CD4-positive, alpha-beta memory T cell (primary cell): ENCODE results near the gene GTPBP3. TPM values are rescaled to one million over a fixed set of nuclear protein-coding genes. Genes with fewer than 3 reads are reported as not detected.

Source experiments
- CTCF ChIA-PET: fragments of 350-600 bp; sonication (Branson Sonifier 250); formaldehyde crosslinking; loops from one replicate; lab custom pipeline; 2021; ENCODE audit warnings: inconsistent platforms; ENCODE audit not compliant: partially characterized antibody; lab: Charles Lee
- POLR2A ChIA-PET: fragments of 350-600 bp; sonication (Branson Sonifier 250); formaldehyde crosslinking; loops from one replicate; lab custom pipeline; 2021; ENCODE audit not compliant: partially characterized antibody; lab: Charles Lee
- DNase-seq, 5 donors: peaks; one replicate each; pipeline versions ENCODE4 v3.0.0 to v3.0.0-alpha.2; 2020 to 2022; ENCODE audit warnings: mixed read lengths in 1 of 5
- H3K27ac ChIP-seq: one replicate; pipeline ENCODE4 v1.7.0; 2013; ENCODE audit warnings: low read depth, low read length
- H3K27me3 ChIP-seq: 2 replicates; pipeline ENCODE4 v1.7.0; 2013; ENCODE audit warnings: mild to moderate bottlenecking, low read length, moderate library complexity; ENCODE audit not compliant: insufficient read depth
- H3K36me3 ChIP-seq: 2 replicates; pipeline ENCODE4 v1.7.0; 2013; ENCODE audit warnings: mild to moderate bottlenecking, low read length, moderate library complexity; ENCODE audit not compliant: insufficient read depth
- H3K4me1 ChIP-seq: 2 replicates; pipeline ENCODE4 v1.7.0; 2013; ENCODE audit warnings: mild to moderate bottlenecking, low read length, moderate library complexity; ENCODE audit not compliant: insufficient read depth
- H3K4me3 ChIP-seq, 2 donors: one replicate each; pipeline ENCODE4 v1.7.0; 2013; ENCODE audit warnings: low read length in 2 of 2, mild to moderate bottlenecking in 1 of 2
- H3K9me3 ChIP-seq, 2 donors: one replicate each; pipeline ENCODE4 v1.7.0; 2013; ENCODE audit warnings: low read length in 2 of 2, control low read depth in 1 of 2; ENCODE audit not compliant: control insufficient read depth in 1 of 2
- H3K27ac Mint-ChIP-seq, 7 donors: one replicate each; pipeline ENCODE4 v1.8.0; 2020 to 2021; ENCODE audit warnings: mixed read lengths in 7 of 7, mild to moderate bottlenecking in 6 of 7, inconsistent platforms in 3 of 7, moderate library complexity in 3 of 7
- H3K27me3 Mint-ChIP-seq, 2 donors: one replicate each; pipeline ENCODE4 v1.8.0; 2020 to 2021; ENCODE audit warnings: mixed read lengths in 2 of 2
- H3K36me3 Mint-ChIP-seq, 2 donors: one replicate each; pipeline ENCODE4 v1.8.0; 2020 to 2021; ENCODE audit warnings: mixed read lengths in 2 of 2, inconsistent platforms in 1 of 2, mild to moderate bottlenecking in 1 of 2
- H3K4me1 Mint-ChIP-seq, 4 donors: one replicate each; pipeline ENCODE4 v1.8.0; 2020 to 2021; ENCODE audit warnings: mixed read lengths in 4 of 4, mild to moderate bottlenecking in 1 of 4
- H3K4me3 Mint-ChIP-seq, 8 donors: one replicate each; pipeline ENCODE4 v1.8.0; 2020 to 2021; ENCODE audit warnings: mixed read lengths in 8 of 8, mild to moderate bottlenecking in 7 of 8, moderate library complexity in 6 of 8, inconsistent platforms in 3 of 8
- H3K9me3 Mint-ChIP-seq, 8 donors: one replicate each; pipeline ENCODE4 v1.8.0; 2020 to 2021; ENCODE audit warnings: mixed read lengths in 8 of 8, mild to moderate bottlenecking in 5 of 8, inconsistent platforms in 3 of 8, moderate library complexity in 1 of 8
- intact Hi-C: fragments of 100-400 bp; cut with micrococcal nuclease; formaldehyde crosslinking; loops from one replicate; pipeline ENCODE4 v1.15.1; 2023
- polyA plus RNA-seq, 2 donors: library from polyadenylated mRNA; unstranded; fragments of 300-500 nt; fragmentation: Illumina TruSeq; gene quantifications; one replicate each; pipeline ENCODE4 v1.2.3, GENCODE V29; 2021
- total RNA-seq, 2 experiments: library from RNA; stranded (reverse); gene quantifications; one replicate each; pipeline ENCODE4 v1.2.3, GENCODE V29; 2021

Gene GTPBP3
- total and polyA plus RNA-seq, 4 experiments from 2014 or later: 6.4 to 58.4 (median 33.2) TPM

- intact Hi-C loops: loop anchor here (5.0 kb wide), 1 partner anchor 99 kb away; the partner anchor contains the start of gene BST2
- CTCF ChIA-PET: interaction anchor here (0.9 to 2.0 kb wide), 4 partner anchors 11 to 48 kb away, joined by 3 to 5 read pairs (median 5); no protein-coding TSS in a partner anchor
- peaks cover 62% of the 10 kb centered on the region for H3K4me1 ChIP-seq
Observed at GRCh38 chr19:17307876-17308377, 29.4 kb upstream of the GTPBP3 start.

GRCh38 chr19:17309198-17309964 lies 28.0 kb upstream of the GTPBP3 start, which contains the start of gene DDA1:
Gene DDA1 (plus strand): TSS chr19:17309563. CDS start chr19:17309655, 92 bp downstream.
- Mint-ChIP-seq H3K4me1 (peaks cover 26 to 65% (median 45%) of the 10 kb centered on the region in 4 donors), H3K4me3 (peak within 1 kb of the TSS; percentile 95 to 99 (median 97)), H3K27ac (peak within 1 kb of the TSS; percentile 78 to 97 (median 97)), H3K9me3 (no peaks in the 10 kb centered on the region), H3K36me3 (peaks cover 3 to 13% of the 10 kb centered on the region in 2 donors), H3K27me3 (no peaks in the 10 kb centered on the region)
- ChIA-PET POLR2A (interaction anchor here (0.7 to 3.7 kb wide), 18 partner anchors 8 to 234 kb away, joined by 3 to 54 read pairs (median 5); partner anchors contain the start of genes ANO8, BABAM1, HAUS8 and MVB12A), CTCF (interaction anchor here (0.8 to 2.0 kb wide), 10 partner anchors 12 to 157 kb away, joined by 3 to 8 read pairs (median 4); partner anchors contain the start of genes ANO8, BABAM1 and MVB12A)
- Histone ChIP-seq H3K4me1 (peaks cover 51% of the 10 kb centered on the region), H3K27ac (peak within 1 kb of the TSS; percentile 82), H3K36me3 (peaks cover 17% of the 10 kb centered on the region), H3K27me3 (no peaks in the 10 kb centered on the region), H3K9me3 (no peaks in the 10 kb centered on the region), H3K4me3 (peak within 1 kb of the TSS; percentile 81 to 82)
- intact Hi-C loops: loop anchor here (1.0 to 5.0 kb wide), 4 partner anchors 28 to 98 kb away; partner anchors contain the start of genes BABAM1, BST2, GTPBP3 and OCEL1
- DNase-seq: peak; percentile 97 to 100 (median 99)

More at GRCh38 chr19:17307876-17308377, 29.4 kb upstream of the GTPBP3 start:
- H3K27me3 ChIP-seq: no peaks in the 10 kb centered on the region
- Mint-ChIP-seq H3K36me3 (peaks cover 0 to 8% of the 10 kb centered on the region in 2 donors), H3K4me1 (peaks cover 31 to 76% (median 54%) of the 10 kb centered on the region in 4 donors), H3K9me3 (no peaks in the 10 kb centered on the region), H3K27ac (peak overlapping the region in 4 of 7 donors; percentile 2 to 79 (median 56)), H3K4me3 (peak overlapping the region in 7 of 8 donors; percentile 13 to 94 (median 41)), H3K27me3 (no peaks in the 10 kb centered on the region)
- H3K4me3 ChIP-seq: no peak overlapping the region
- H3K27ac ChIP-seq: no peak overlapping the region
- DNase-seq: no peak
- POLR2A ChIA-PET: interaction anchor here (1.9 to 3.7 kb wide), 4 partner anchors 9 to 233 kb away, joined by 6 to 54 read pairs (median 10); partner anchors contain the start of genes ANO8, BABAM1, HAUS8 and MYO9B
- no peaks in the 10 kb centered on the region for H3K9me3 ChIP-seq
- peaks cover 9% of the 10 kb centered on the region for H3K36me3 ChIP-seq

DNA sequence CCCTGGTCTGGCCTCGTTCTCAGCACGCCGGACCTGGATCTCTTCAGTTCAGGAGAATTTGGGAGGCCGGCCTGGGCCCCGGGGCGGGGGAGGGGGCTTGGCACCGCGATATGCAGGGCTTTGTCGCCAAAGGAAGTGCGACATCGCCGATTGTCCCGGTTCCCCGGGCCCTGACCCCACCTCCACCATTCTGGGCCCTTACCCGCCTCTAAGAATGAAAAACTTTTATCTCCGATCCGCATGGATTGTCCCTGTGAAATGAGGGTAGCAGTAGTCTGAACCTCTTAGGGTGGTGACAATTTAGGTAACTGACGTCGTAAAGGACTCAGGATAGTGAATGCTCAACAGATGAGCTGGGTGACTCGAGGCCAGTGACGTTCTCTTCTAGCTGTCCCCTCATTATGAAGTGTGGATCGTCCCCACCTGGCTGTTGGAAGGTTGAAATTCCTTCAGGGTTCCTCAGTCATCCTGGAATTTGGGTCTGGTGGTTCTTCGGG lies 27.3 kb upstream of the GTPBP3 start:
- H3K36me3 Mint-ChIP-seq: peaks cover 3 to 14% of the 10 kb centered on the region in 2 donors
- Histone ChIP-seq H3K4me3 (peak overlapping the region; percentile 81 to 82), H3K36me3 (peaks cover 22% of the 10 kb centered on the region), H3K4me1 (peaks cover 45% of the 10 kb centered on the region), H3K27me3 (no peaks in the 10 kb centered on the region), H3K27ac (peak overlapping the region; percentile 82), H3K9me3 (no peaks in the 10 kb centered on the region)
- H3K27me3 Mint-ChIP-seq: no peaks in the 10 kb centered on the region
- H3K9me3 Mint-ChIP-seq: no peaks in the 10 kb centered on the region
- H3K27ac Mint-ChIP-seq: peak overlapping the region; percentile 78 to 97 (median 97)
- intact Hi-C loops: loop anchor here (1.0 to 5.0 kb wide), 4 partner anchors 27 to 97 kb away; partner anchors contain the start of genes BABAM1, BST2, GTPBP3 and OCEL1
- POLR2A ChIA-PET: interaction anchor here (0.8 to 3.7 kb wide), 10 partner anchors 12 to 235 kb away, joined by 3 to 54 read pairs (median 7); partner anchors contain the start of genes ANO8, BABAM1, HAUS8 and MVB12A
- CTCF ChIA-PET: interaction anchor here (1.5 to 2.0 kb wide), 2 partner anchors 50 to 156 kb away, joined by 4 to 5 read pairs; no protein-coding TSS in a partner anchor
- H3K4me1 Mint-ChIP-seq: peaks cover 23 to 59% (median 40%) of the 10 kb centered on the region in 4 donors
- DNase-seq: peak in 1 of 5 donors; percentile 44
- H3K4me3 Mint-ChIP-seq: peak overlapping the region; percentile 95 to 99 (median 97)

DNA sequence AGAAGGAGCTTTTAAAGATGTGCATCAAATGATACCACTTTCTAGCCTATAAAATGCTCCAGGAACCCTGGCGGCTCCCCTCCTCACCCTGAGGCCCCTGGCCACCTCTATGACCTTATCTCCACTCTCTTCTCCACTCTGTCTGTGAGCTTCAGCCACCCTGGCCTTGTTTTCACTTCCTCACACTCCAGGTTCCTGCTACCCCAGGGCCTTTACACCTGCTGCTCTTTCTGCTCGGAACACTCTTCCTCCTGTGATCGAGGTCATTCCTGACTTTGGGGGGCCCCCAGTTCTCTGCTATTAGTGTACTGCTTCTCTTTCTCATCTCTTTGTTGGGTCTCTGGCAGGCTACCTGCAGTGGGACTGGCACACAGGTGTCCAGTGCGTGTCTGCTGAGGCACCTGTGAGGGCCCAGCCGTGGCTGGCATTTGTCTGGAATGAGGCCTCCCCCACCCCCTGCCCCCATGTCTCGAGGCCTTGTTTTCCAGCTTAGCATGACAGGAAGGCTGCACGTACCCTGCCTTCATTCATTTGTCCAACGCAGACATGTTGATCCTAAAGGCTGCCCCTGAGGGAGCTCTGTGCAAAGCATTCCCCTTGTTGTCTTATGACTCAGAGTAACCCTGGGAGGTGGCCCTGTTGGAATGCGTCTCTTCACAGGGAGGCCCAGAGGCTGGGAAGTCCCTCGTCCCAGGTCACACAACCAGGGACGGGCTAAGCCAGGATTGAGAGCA lies 25.7 kb upstream of the GTPBP3 start:
- DNase-seq: peak in 1 of 5 donors; percentile 18
- intact Hi-C loops: no loop called here
- CTCF ChIA-PET: interaction anchor here (0.6 to 1.2 kb wide), 2 partner anchors 12 to 74 kb away, joined by 3 to 4 read pairs; no protein-coding TSS in a partner anchor
- no peaks in the 10 kb centered on the region for H3K27me3 Mint-ChIP-seq
- H3K4me1 Mint-ChIP-seq: peaks cover 20 to 51% (median 31%) of the 10 kb centered on the region in 4 donors
- no peak overlapping the region for H3K4me3 ChIP-seq
- H3K27ac ChIP-seq: no peak overlapping the region
- no peaks in the 10 kb centered on the region for H3K27me3 ChIP-seq
- H3K9me3 ChIP-seq: no peaks in the 10 kb centered on the region
- peak overlapping the region in 5 of 7 donors; percentile 27 to 90 (median 64) for H3K27ac Mint-ChIP-seq
- H3K4me1 ChIP-seq: peaks cover 33% of the 10 kb centered on the region
- POLR2A ChIA-PET: interaction anchor here (1.2 kb wide), 1 partner anchor 12 kb away, joined by 3 read pairs; no protein-coding TSS in a partner anchor
- H3K36me3 ChIP-seq: peaks cover 29% of the 10 kb centered on the region
- no peaks in the 10 kb centered on the region for H3K9me3 Mint-ChIP-seq
- peaks cover 11 to 21% of the 10 kb centered on the region in 2 donors for H3K36me3 Mint-ChIP-seq
- peak overlapping the region in 6 of 8 donors; percentile 40 to 95 (median 64) for H3K4me3 Mint-ChIP-seq

GRCh38 chr19:17312189-17313113 lies 24.9 kb upstream of the GTPBP3 start:
- Histone ChIP-seq H3K9me3 (no peaks in the 10 kb centered on the region), H3K4me1 (peaks cover 30% of the 10 kb centered on the region), H3K4me3 (no peak overlapping the region), H3K36me3 (peaks cover 29% of the 10 kb centered on the region), H3K27ac (no peak overlapping the region), H3K27me3 (no peaks in the 10 kb centered on the region)
- Mint-ChIP-seq H3K27me3 (no peaks in the 10 kb centered on the region), H3K4me3 (no peak overlapping the region), H3K36me3 (peaks cover 11 to 24% of the 10 kb centered on the region in 2 donors), H3K4me1 (peaks cover 20 to 46% (median 30%) of the 10 kb centered on the region in 4 donors), H3K9me3 (no peaks in the 10 kb centered on the region), H3K27ac (no peak overlapping the region)
- POLR2A ChIA-PET: interaction anchor here (1.1 to 1.5 kb wide), 3 partner anchors 12 to 15 kb away, joined by 3 to 5 read pairs (median 3); no protein-coding TSS in a partner anchor
- peak in 1 of 5 donors; percentile 30 for DNase-seq
- CTCF ChIA-PET: interaction anchor here (1.2 kb wide), 1 partner anchor 74 kb away, joined by 4 read pairs; no protein-coding TSS in a partner anchor
- intact Hi-C loops: no loop called here
